ENCODE measurements around the gene EIF3D. TPM values are rescaled to one million over a fixed set of nuclear protein-coding genes. Genes with fewer than 3 reads are reported as not detected.

EIF3D gene
- polyA plus RNA-seq, 1 experiment = 349 TPM

GRCh38 chr22:36467946-36468345, 61.0 kb downstream of the EIF3D start:
- ChIA-PET POLR2A (interaction anchor here (0.6 to 6.9 kb wide), 17 partner anchors 10 to 166 kb away, joined by 3 to 88 read pairs (median 3); partner anchors contain the start of genes FOXRED2 and MYH9), CTCF (no interaction called here)
- Histone ChIP-seq H3K4me3 (ENCODE audit: low read depth, low read length) (peak overlapping the region; percentile 32; the same call in 1 of the 2 replicates), H3K27ac (ENCODE audit: low read depth, low read length) (peak overlapping the region; percentile 99), H3K9me3 (ENCODE audit: control insufficient read depth, insufficient read depth, low read length) (peaks cover 5% of the 10 kb centered on the region; the same call in 1 of the 2 replicates), H3K27me3 (ENCODE audit: control insufficient read depth, insufficient read depth, low read length) (no peaks in the 10 kb centered on the region)
- peak; percentile 94 for DNase-seq (ENCODE audit: low read depth, low spot score)
- no peak for TF ChIP-seq CTCF (IDR thresholded peaks at IDR 0.05; ENCODE audit: low read depth, low read length)

GRCh38 chr22:36467042-36467810, 61.7 kb downstream of the EIF3D start:
- Histone ChIP-seq H3K4me3 (ENCODE audit: low read depth, low read length) (no peak overlapping the region), H3K9me3 (ENCODE audit: control insufficient read depth, insufficient read depth, low read length) (peaks cover 5% of the 10 kb centered on the region; the same call in 1 of the 2 replicates), H3K27ac (ENCODE audit: low read depth, low read length) (peak overlapping the region; percentile 99), H3K27me3 (ENCODE audit: control insufficient read depth, insufficient read depth, low read length) (no peaks in the 10 kb centered on the region)
- POLR2A ChIA-PET = interaction anchor here (0.8 to 6.9 kb wide), 15 partner anchors 9 to 165 kb away, joined by 3 to 88 read pairs (median 3); partner anchors contain the start of gene MYH9
- TF ChIP-seq CTCF (IDR thresholded peaks at IDR 0.05; ENCODE audit: low read depth, low read length) = no peak
- DNase-seq (ENCODE audit: low read depth, low spot score) = no peak
- CTCF ChIA-PET = no interaction called here

GRCh38 chr22:36466258-36466657, 62.7 kb downstream of the EIF3D start:
- TF ChIP-seq CTCF (IDR thresholded peaks at IDR 0.05; ENCODE audit: low read depth, low read length) = no peak
- POLR2A ChIA-PET = interaction anchor here (0.7 to 6.9 kb wide), 5 partner anchors 11 to 133 kb away, joined by 3 to 88 read pairs (median 4); partner anchors contain the start of gene MYH9
- CTCF ChIA-PET = no interaction called here
- no peak overlapping the region for H3K4me3 ChIP-seq (ENCODE audit: low read depth, low read length)
- peak overlapping the region; percentile 99 for H3K27ac ChIP-seq (ENCODE audit: low read depth, low read length)
- DNase-seq (ENCODE audit: low read depth, low spot score) = no peak
- no peaks in the 10 kb centered on the region for H3K27me3 ChIP-seq (ENCODE audit: control insufficient read depth, insufficient read depth, low read length)
- peaks cover 5% of the 10 kb centered on the region; the same call in 1 of the 2 replicates for H3K9me3 ChIP-seq (ENCODE audit: control insufficient read depth, insufficient read depth, low read length)

- POLR2A ChIA-PET = interaction anchor here (0.7 to 6.9 kb wide), 6 partner anchors 11 to 132 kb away, joined by 3 to 88 read pairs (median 4); partner anchors contain the start of gene MYH9
- no peak overlapping the region for H3K4me3 ChIP-seq (ENCODE audit: low read depth, low read length)
These were observed 63.5 kb downstream of the EIF3D start for GRCh38 chr22:36465232-36466021.

More at GRCh38 chr22:36465232-36466021, 63.5 kb downstream of the EIF3D start:
- peak; percentile 83 for DNase-seq (ENCODE audit: low read depth, low spot score)
- TF ChIP-seq CTCF (IDR thresholded peaks at IDR 0.05; ENCODE audit: low read depth, low read length) = no peak
- CTCF ChIA-PET = no interaction called here
- peak overlapping the region; percentile 99 for H3K27ac ChIP-seq (ENCODE audit: low read depth, low read length)
- peaks cover 5% of the 10 kb centered on the region; the same call in 1 of the 2 replicates for H3K9me3 ChIP-seq (ENCODE audit: control insufficient read depth, insufficient read depth, low read length)
- H3K27me3 ChIP-seq (ENCODE audit: control insufficient read depth, insufficient read depth, low read length) = no peaks in the 10 kb centered on the region
